Esophagus muscularis mucosa (tissue), 4 donors: ENCODE data around the gene TMF1. TPM values are rescaled to one million over a fixed set of nuclear protein-coding genes. Genes with fewer than 3 reads are reported as not detected.

Experiments used
- DNase-seq: peaks from one replicate; pipeline ENCODE4 v3.0.0-alpha.2; 2017; ENCODE audit errors: extremely low spot score
- H3K27ac ChIP-seq, 4 donors: fragments of 200-600 bp; sonication (generic); replicated peaks in 1 of 4; 1 replicate in 3 of 4; 2 replicates in 1 of 4; pipeline ENCODE4 v1.5.1; 2016 to 2019; ENCODE audit warnings: mild to moderate bottlenecking in 1 of 4
- H3K27me3 ChIP-seq, 4 donors: fragments of 200-600 bp; sonication (generic); one replicate each; pipeline versions ENCODE4 v1.5.1 to v1.6.0; 2016 to 2019
- H3K36me3 ChIP-seq, 4 donors: fragments of 200-600 bp; sonication (generic); one replicate each; pipeline ENCODE4 v1.5.1; 2016 to 2019
- H3K4me1 ChIP-seq, 4 donors: fragments of 200-600 bp; sonication (generic); one replicate each; pipeline ENCODE4 v1.5.1; 2016 to 2019
- H3K4me3 ChIP-seq, 4 donors: fragments of 200-600 bp; sonication (generic); 1 replicate in 2 of 4; 2 replicates in 2 of 4; pipeline ENCODE4 v1.5.1; 2016 to 2019; ENCODE audit warnings: mild to moderate bottlenecking in 4 of 4, moderate library complexity in 1 of 4
- H3K9me3 ChIP-seq, 4 donors: fragments of 200-600 bp; sonication (generic); 1 replicate in 3 of 4; 2 replicates in 1 of 4; pipeline ENCODE4 v1.5.1; 2016 to 2019
- EP300 ChIP-seq: sonication (generic); formaldehyde crosslinking; IDR thresholded peaks from one replicate; pipeline ENCODE4 v1.6.1; 2017; ENCODE audit warnings: antibody characterized with exemption
- POLR2A ChIP-seq: fragments of 450-650 bp; IDR thresholded peaks from one replicate; pipeline ENCODE4 v1.6.1; 2017; ENCODE audit warnings: antibody characterized with exemption, moderate library complexity, mild to moderate bottlenecking, low read depth
- POLR2AphosphoS5 ChIP-seq, 2 donors: sonication (generic); formaldehyde crosslinking; IDR thresholded peaks; one replicate each; pipeline ENCODE4 v1.6.1; 2017; ENCODE audit warnings: antibody characterized with exemption in 2 of 2
- WGBS: methylation state at CpG from one replicate; pipeline ENCODE4 v1.1.5; 2018; 5-methylcytosine and 5-hydroxymethylcytosine counted together
- intact Hi-C: fragments of 100-400 bp; cut with DNase I; formaldehyde crosslinking; loops from one replicate; pipeline ENCODE4 v1.15.1; 2023
- total RNA-seq, 4 donors: library from RNA; depleted of rRNA; stranded (reverse); fragments of >200 nt; gene quantifications; one replicate each; pipeline versions ENCODE4 v1.1.0 to v1.2.1, GENCODE V29; 2016
- TF ChIP-seq, protein P1 (sequence below), 3 experiments: fragments of 200-600 bp in 2 of 3; fragments of 450-650 bp in 1 of 3; sonication (generic) in 2 of 3; IDR thresholded peaks; one replicate each; pipeline ENCODE4 v1.5.1; 2017 to 2019; ENCODE audit warnings: antibody characterized with exemption in 3 of 3, mild to moderate bottlenecking in 2 of 3, moderate library complexity in 1 of 3

The TMF1 gene, protein sequence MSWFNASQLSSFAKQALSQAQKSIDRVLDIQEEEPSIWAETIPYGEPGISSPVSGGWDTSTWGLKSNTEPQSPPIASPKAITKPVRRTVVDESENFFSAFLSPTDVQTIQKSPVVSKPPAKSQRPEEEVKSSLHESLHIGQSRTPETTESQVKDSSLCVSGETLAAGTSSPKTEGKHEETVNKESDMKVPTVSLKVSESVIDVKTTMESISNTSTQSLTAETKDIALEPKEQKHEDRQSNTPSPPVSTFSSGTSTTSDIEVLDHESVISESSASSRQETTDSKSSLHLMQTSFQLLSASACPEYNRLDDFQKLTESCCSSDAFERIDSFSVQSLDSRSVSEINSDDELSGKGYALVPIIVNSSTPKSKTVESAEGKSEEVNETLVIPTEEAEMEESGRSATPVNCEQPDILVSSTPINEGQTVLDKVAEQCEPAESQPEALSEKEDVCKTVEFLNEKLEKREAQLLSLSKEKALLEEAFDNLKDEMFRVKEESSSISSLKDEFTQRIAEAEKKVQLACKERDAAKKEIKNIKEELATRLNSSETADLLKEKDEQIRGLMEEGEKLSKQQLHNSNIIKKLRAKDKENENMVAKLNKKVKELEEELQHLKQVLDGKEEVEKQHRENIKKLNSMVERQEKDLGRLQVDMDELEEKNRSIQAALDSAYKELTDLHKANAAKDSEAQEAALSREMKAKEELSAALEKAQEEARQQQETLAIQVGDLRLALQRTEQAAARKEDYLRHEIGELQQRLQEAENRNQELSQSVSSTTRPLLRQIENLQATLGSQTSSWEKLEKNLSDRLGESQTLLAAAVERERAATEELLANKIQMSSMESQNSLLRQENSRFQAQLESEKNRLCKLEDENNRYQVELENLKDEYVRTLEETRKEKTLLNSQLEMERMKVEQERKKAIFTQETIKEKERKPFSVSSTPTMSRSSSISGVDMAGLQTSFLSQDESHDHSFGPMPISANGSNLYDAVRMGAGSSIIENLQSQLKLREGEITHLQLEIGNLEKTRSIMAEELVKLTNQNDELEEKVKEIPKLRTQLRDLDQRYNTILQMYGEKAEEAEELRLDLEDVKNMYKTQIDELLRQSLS
- 10 to 100 TPM; 23.0 to 35.8 (median 33.9) TPM for total RNA-seq

DNA sequence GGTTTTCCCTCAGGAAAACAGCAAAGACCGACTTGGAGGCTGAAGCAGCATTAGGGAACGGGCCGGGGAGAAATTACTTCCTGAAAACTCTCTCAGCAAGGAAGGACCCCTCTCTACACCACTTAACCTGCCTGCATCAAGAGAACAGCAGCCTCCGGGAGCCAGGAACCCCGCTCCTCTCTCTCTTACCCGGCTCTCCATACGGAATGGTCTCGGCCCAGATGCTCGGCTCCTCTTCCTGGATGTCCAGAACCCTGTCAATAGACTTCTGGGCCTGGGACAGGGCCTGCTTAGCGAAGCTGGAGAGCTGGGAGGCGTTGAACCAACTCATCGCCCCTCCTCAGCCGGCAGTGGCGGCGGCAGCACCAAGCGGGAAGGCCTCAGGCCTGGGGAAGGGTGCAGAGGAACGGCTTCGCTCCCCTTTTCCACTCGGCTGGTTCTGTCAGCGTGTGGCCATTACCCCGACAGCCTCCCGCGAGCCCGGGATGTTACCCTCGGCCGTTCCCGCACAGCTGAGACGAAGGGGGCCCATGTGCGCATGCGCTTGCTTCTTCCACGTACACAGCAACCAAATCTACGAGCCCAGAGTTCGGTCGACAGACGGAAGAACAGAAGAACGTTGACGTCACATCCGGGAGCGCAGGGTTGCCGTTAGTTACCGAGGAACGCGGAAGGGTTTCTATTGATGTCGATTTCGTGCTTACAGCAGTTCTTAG lies at the start of gene TMF1:
Gene TMF1, minus strand, starts transcription at position 578 of the 716 bp plus-strand sequence. Its CDS starts 247 bp downstream, at position 331.
- Histone ChIP-seq H3K4me1 (peaks cover 10 to 50% (median 38%) of the 10 kb centered on the region in 4 donors), H3K4me3 (peak within 1 kb of the TSS; percentile 65 to 83 (median 75)), H3K9me3 (no peaks in the 10 kb centered on the region), H3K27ac (peak within 1 kb of the TSS; percentile 89 to 95 (median 91)), H3K27me3 (no peaks in the 10 kb centered on the region), H3K36me3 (peaks cover 16 to 53% (median 38%) of the 10 kb centered on the region in 4 donors)
- TF ChIP-seq, protein P1, sequence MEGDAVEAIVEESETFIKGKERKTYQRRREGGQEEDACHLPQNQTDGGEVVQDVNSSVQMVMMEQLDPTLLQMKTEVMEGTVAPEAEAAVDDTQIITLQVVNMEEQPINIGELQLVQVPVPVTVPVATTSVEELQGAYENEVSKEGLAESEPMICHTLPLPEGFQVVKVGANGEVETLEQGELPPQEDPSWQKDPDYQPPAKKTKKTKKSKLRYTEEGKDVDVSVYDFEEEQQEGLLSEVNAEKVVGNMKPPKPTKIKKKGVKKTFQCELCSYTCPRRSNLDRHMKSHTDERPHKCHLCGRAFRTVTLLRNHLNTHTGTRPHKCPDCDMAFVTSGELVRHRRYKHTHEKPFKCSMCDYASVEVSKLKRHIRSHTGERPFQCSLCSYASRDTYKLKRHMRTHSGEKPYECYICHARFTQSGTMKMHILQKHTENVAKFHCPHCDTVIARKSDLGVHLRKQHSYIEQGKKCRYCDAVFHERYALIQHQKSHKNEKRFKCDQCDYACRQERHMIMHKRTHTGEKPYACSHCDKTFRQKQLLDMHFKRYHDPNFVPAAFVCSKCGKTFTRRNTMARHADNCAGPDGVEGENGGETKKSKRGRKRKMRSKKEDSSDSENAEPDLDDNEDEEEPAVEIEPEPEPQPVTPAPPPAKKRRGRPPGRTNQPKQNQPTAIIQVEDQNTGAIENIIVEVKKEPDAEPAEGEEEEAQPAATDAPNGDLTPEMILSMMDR (IDR thresholded peaks at IDR 0.05), result no peak
- TF ChIP-seq POLR2AphosphoS5 (IDR thresholded peaks at IDR 0.05) (peak; percentile 95 to 97), POLR2A (peak; percentile 68)
- intact Hi-C loops, result loop anchor here (5.0 kb wide), 2 partner anchors 35 to 40 kb away; partner anchors contain the start of gene EOGT
- peak; percentile 100 for DNase-seq
- WGBS, result 0% methylated on average over 17 of the region's 45 CpGs

DNA sequence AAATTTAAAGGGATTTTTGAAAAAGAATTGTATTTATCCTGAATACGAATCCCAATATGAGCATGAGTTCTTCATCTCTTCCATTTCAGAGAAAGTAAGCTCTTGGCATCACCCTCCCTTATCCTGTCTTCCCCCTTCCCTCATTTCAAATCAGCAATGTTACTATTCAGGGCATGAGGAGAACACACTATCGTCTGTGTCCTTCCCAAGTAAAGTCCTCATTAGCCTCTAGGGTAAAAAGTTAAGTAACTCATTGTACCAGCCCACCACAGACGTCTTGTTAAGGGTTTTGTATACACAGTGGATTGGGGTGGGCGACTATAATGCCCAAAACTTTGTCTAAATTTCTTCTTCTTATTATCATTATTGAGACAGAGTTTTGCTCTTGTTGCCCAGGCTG lies 47.4 kb upstream of the TMF1 start:
- Histone ChIP-seq H3K4me3 (no peak overlapping the region), H3K36me3 (peaks cover 8 to 39% (median 28%) of the 10 kb centered on the region in 4 donors), H3K27me3 (no peaks in the 10 kb centered on the region), H3K9me3 (no peaks in the 10 kb centered on the region), H3K4me1 (peaks cover 44 to 68% (median 67%) of the 10 kb centered on the region in 4 donors), H3K27ac (no peak overlapping the region)
- no peak for DNase-seq
- WGBS, result 81% methylated on average over 4 of the region's 4 CpGs
- TF ChIP-seq, protein P1 (IDR thresholded peaks at IDR 0.05), result no peak
- TF ChIP-seq EP300 (no peak), POLR2A (no peak), POLR2AphosphoS5 (IDR thresholded peaks at IDR 0.05) (no peak)
- intact Hi-C loops, result no loop called here

DNA sequence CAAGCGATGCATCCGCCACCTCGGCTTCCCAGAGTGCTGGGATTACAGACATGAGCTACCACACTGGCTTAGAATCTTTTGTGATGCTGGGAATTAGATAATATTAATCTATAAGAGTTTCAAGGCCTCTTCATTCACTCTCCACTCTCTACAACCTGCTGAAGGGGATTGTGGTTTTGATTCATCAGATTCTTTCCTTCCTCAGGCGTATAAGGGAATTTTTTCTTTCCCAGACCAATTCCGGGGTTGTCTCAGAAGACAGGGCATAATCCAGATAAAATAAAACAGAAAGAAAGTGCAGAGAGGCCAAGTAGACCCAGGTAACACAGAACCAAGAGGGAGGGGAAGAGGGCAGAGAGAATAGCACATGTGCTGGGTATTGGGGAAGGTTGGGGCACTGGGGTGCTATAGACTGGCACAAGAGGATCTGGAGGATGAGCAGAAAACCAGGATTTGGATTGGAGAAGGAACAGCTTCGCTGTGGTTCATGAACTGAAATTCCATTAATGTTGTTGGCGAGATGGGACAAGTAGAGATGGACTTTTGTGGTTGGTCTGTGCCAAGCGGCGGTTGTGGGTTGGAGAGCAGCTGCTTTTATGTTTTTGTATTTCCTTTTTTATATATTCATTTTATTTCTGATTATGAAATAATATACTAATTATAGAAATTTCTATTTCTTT lies 45.4 kb upstream of the TMF1 start:
- DNase-seq, result no peak
- Histone ChIP-seq H3K27ac (peak overlapping the region in 2 of 4 donors; percentile 60 to 95), H3K4me3 (no peak overlapping the region), H3K36me3 (peaks cover 5 to 19% (median 9%) of the 10 kb centered on the region in 4 donors), H3K4me1 (peaks cover 52 to 82% (median 80%) of the 10 kb centered on the region in 4 donors), H3K27me3 (no peaks in the 10 kb centered on the region), H3K9me3 (no peaks in the 10 kb centered on the region)
- no peak for TF ChIP-seq EP300
- TF ChIP-seq POLR2AphosphoS5 (IDR thresholded peaks at IDR 0.05), result no peak
- TF ChIP-seq, protein P1 (IDR thresholded peaks at IDR 0.05), result no peak
- no peak for TF ChIP-seq POLR2A
- 86% methylated on average over 9 of the region's 9 CpGs for WGBS
- intact Hi-C loops, result no loop called here

DNA sequence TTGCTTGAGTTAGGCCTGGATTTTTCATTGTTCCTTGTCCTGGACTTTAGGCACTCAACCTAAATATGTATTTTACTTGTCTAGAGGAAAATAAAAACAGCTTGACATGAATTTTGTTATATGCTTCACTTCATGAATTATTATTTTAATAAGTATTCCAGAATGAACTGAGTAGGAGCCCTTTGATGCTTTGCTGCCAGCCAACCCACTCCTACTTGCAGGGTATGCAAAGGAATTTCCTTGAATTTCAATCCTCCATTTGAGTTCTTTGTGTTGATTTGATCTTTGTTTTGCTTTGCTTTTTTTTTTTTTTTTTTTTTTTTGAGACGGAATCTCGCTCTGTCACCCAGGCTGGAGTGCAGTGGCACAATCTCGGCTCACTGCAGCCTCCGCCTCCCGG lies 44.2 kb upstream of the TMF1 start:
- Histone ChIP-seq H3K36me3 (peaks cover 0 to 8% (median 0%) of the 10 kb centered on the region in 4 donors), H3K27ac (peak overlapping the region; percentile 58 to 95 (median 76)), H3K4me3 (no peak overlapping the region), H3K4me1 (peaks cover 63 to 94% (median 91%) of the 10 kb centered on the region in 4 donors), H3K27me3 (no peaks in the 10 kb centered on the region), H3K9me3 (no peaks in the 10 kb centered on the region)
- no peak for DNase-seq
- no peak for TF ChIP-seq POLR2AphosphoS5 (IDR thresholded peaks at IDR 0.05)
- no peak for TF ChIP-seq EP300
- TF ChIP-seq, protein P1 (IDR thresholded peaks at IDR 0.05), result no peak
- TF ChIP-seq POLR2A, result no peak
- intact Hi-C loops, result no loop called here
- WGBS, result 75% methylated on average over 5 of the region's 5 CpGs
